HL-60/S4 treated with retinoic acid at 250 ng/mL for 4 days and 3 days (cell line): Measurements from ENCODE around the gene RBBP5.

Source experiments
- in situ Hi-C: fragments of 300-500 bp; cut with MboI; formaldehyde crosslinking; loops from 2 replicates; pipeline ENCODE4 v1.7.0; 2022; ENCODE audit warnings: low sequenced_read_pairs

The RBBP5 gene

DNA sequence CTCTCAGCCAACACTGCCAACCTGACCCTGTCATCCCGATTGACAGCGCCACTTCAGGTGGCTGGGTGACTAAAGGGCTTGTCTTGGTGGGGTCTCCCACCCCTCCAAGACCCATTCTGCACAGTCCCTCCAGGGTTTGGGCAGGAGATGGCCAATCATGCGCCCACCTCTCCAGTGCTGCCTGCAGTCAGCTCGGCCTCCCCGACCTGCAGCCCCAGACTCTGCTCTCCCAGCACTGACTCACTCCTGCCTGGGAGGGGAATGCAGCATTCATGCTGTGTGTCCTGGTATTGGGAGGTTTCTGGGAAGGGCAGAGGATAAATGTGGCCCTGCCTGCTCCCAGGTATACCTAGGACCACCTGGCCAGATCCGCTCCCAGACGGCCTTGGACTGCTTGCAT, 47.3 kb downstream of the RBBP5 start:
- in situ Hi-C loops = no loop called here

DNA sequence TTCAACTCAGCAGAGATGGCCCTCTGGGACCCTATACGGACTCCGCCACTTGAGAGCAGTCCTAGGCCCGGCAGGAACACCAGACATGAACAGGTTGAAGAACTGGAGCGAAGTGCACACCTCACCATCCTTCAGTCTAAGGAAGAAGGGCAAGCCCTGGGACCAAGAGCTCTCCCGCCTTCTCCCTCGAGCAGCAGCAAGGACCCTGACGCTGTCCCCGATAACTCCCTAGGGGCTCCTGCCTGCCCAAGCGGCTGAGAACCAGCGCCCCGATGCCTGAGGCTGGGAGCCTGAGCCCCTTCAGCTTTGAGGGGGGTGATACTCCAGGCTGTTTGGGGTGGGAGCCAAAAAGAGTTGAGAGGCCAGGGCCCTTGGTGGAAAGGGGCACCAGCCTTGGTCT, 47.7 kb downstream of the RBBP5 start:
- in situ Hi-C loops = no loop called here

DNA sequence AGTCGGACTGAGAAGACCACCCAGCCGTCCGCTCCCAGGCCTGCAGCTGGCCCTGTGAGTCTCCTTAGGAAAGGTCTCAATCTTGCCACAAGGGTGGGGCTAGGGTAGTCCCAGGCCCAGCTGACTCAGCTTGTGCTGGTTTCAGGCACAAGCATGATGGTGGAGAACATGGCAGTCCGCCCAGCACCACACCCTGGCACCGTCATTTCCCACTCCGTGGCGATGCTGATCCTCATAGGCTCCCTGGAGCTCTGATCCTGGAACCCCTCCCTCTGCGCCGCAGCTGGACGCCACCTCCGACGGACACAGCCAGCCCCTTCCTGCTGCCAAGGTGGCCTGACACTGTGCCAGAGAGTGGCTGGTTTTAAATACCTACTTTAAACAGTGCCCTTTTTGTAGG, 48.3 kb downstream of the RBBP5 start:
- in situ Hi-C loops = no loop called here

DNA sequence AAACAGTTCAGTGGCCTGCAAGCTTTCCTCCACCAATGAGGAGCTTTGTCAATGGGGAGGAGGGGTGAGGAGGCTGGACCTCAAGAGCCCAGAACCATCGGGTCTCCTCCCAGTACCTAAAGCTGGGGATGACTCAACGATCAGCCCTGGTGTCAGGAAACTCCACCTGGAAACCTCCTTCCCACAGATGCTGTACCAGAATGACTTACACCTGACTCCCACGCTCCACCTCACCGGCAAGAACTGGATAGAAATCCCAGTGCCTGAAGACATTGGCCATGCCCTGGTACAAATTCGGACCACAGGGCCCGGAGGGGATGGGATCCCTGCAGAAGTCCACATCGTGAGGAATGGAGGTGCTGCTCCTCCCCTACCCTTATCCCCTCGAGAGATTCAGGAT, 48.9 kb downstream of the RBBP5 start:
- in situ Hi-C loops = no loop called here

DNA sequence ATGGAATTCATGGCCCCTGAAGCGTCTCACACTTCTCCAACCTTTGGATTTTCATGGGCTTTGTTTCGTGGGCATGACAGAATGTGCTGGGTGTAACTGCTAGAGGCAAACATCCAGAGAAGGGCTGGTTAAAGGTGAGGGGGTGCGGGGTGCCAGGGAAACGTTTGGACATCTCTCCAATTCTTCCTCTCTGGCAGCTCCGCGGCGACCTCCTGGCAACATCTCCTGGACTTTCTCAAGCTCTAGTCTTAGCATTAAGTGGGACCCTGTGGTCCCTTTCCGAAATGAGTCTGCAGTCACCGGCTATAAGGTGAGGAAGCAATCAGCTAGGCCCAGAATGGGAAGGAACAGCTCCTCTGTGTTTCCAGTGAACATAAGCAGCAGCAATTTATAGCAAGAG, 49.5 kb downstream of the RBBP5 start:
- in situ Hi-C loops = no loop called here

DNA sequence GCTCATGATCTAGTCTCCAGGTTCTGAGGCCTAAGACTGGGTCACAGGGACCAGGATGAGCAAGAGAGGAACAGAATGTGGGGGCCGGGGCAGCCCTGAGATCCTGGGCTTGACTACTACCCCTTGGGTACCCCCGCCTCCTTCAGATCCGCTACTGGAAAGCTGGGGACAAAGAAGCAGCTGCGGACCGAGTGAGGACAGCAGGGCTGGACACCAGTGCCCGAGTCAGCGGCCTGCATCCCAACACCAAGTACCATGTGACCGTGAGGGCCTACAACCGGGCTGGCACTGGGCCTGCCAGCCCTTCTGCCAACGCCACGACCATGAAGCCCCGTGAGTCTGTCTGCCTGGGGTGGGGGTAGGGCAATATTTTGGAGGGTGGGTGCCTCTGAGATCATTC, 50.0 kb downstream of the RBBP5 start:
- in situ Hi-C loops = no loop called here

DNA sequence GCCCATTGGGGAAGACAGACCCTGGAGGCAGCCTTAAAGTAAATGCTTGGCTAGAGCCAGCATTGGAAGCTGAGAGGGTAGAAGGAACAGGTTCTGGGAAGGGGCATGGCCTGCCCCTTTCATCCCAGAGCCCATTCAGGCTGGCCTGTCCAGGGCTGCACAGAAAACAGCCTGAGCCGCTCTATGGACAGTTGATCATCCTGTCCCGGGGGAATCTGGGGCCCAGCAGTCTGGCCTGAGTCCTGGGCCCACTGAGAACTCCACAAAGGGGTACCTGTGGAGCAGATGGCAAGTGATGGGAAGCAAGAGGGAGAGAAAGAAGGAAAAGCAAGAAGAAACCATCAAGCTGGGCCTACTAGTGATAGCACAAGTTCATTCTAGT, 50.8 kb downstream of the RBBP5 start:
- in situ Hi-C loops = no loop called here

DNA sequence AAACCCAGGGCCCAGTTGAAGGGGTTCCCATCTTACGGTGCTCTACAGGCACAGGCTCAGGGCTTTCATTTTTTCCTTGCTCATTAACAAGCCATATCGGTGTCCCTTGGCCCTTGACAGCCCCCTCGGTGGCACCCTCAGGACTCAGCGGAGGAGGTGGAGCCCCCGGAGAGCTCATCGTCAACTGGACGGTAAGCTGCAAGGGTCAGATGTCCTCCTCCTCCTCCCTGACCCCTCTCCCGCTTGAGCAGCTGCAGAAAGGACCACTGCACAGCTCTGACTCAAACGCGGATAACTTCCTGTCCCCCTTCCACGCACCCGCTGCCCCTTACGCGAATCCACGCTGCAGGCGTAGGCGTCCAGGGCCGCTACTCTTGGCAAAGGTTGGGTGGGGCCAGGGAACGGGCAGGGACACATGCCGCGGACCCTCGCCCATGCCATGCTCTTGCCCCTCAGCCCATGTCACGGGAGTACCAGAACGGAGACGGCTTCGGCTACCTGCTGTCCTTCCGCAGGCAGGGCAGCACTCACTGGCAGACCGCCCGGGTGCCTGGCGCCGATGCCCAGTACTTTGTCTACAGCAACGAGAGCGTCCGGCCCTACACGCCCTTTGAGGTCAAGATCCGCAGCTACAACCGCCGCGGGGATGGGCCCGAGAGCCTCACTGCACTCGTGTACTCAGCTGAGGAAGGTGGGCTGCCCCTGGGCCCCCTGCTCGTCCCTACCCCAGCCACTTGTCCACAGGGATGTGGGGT, 52.2 kb downstream of the RBBP5 start:
- in situ Hi-C loops = no loop called here

DNA sequence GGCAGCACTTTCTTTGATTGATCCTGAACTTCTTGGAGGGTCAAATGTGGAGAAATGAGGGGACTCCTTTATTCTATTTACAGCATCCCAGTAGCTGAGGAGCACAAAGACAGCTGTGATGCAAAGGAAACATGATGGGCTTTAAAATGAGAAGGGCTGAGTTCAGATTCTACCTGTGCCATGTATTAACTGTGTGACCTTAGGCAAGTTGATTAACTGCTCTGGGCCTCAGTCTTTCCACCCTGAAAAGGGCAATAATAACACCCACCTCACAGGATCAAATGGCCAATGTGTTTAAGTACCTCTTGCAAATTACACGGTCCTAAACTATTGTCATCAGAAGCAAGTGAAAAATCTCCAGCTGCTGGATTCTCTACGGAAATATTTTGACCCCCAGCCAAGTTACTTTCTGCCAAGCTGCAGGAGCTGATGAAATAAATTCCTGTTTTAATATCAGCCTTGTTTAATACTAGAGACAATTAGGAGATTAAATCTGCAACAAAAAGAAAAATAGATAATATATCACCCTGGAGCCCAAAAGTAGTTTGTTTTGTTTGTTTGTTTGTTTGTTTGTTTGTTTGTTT, 53.2 kb downstream of the RBBP5 start:
- in situ Hi-C loops = no loop called here

DNA sequence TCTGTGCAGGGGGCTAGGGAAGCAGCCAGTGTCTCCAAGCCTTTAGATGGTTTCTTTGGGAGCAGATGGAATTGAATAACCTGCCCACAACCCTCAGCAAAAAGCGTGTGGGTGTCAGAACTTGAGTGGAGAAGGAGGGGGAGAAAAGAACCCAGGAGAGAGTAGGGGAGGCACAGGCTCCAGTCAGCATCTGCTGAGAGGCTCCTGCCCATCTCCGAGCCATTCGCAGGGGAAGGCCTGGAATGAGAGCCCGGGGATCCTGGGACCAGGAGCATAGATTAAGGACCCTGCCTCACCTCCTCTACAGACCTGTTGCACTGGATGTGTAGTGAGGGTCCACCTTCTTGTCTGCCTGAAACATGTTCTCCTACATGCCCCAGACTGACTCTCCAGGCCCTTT, 53.8 kb downstream of the RBBP5 start:
- in situ Hi-C loops = no loop called here

DNA sequence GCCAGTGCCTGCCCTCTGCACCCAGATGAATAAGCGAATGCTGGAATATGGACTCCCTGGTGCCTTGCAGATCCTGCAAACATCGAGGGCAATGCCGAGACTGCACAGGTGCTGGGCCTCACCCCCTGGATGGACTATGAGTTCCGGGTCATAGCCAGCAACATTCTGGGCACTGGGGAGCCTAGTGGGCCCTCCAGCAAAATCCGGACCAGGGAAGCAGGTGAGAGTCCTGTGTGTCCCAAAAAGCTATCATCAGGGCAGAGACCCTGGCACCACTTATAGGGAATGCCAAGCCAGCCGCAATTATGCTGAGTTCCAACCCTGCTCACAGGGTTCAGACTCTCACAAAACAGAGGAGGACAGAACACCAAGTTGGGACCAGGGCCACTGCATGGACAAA, 54.7 kb downstream of the RBBP5 start:
- in situ Hi-C loops = no loop called here

DNA sequence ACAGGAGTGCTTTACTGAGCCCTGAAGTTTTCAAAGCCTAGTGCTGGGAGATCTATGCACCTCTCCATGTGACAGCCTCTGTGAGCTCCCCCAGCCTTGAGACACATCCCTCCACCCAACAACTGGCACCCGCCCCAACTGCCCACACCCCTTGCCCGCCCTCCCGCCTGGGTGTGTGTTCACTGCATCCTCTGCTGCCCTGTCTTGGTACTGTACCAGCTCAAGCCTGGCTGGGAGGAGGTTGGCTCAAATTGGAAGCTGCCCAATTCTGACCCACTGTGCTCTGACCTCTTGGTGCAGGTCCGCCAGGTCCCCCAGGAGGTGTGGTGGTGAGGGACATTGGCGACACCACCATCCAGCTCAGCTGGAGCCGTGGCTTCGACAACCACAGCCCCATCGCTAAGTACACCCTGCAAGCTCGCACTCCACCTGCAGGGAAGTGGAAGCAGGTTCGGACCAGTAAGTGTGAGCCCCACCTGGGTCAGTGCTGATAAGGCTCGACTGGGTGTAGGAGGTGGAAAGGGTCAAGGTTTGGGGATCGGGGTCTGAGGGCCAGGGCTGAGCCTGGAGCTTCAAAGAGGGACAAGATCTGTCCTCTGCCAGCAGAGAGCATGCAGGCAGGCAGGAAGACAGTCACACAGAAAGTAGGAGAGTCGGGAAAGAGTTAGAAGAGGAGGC, 55.5 kb downstream of the RBBP5 start:
- in situ Hi-C loops = no loop called here

DNA sequence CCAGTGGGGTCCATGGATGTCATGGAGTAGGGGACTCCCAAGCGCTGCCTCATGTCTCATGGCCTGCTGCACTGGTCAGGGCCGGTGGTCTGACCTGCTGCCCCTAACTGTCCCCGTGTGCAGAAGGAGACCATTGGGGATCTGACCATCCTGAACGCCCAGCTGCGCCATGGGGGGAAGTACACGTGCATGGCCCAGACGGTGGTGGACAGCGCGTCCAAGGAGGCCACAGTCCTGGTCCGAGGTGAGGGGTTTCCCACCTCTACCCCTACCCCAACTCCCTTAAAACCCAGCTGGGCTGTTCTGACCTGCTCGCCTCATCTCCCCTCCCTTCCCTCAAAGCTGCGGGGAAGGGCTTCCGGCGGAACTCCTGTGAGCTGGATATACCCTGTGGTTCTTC, 56.1 kb downstream of the RBBP5 start:
- in situ Hi-C loops = no loop called here

DNA sequence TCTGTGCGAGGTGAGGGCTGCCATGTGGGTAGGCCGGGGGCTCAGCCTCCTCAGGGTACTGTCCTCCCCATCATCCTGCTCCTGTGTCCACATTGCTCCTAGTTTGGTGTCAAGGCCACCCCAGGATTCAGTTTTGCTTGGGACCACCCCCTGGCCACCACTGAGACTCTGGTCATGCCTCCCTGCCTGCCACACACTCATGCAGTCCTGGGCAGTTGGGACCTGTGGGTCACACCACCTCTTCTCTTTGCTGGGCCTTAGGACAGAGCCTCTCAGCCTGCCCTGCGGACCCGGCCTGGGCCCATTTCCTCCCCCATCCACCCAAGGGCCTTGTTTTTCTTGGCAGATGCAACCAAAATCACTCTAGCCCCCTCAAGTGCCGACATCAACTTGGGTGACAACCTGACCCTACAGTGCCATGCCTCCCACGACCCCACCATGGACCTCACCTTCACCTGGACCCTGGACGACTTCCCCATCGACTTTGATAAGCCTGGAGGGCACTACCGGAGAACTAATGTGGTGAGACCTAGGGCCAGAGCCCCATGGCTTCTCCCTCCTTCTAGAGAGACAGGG, 56.9 kb downstream of the RBBP5 start:
- in situ Hi-C loops = no loop called here

DNA sequence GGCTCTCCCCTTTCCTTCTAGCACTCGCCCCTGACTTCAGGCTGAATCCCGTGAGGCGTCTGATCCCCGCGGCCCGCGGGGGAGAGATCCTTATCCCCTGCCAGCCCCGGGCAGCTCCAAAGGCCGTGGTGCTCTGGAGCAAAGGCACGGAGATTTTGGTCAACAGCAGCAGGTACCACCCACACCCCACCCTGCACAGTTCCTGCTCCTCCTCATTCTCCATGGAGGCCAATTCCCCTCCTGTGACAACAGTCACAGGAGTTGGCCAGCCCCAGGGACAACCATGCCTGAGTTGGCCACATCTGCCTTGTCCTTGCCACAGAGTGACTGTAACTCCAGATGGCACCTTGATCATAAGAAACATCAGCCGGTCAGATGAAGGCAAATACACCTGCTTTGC, 57.5 kb downstream of the RBBP5 start:
- in situ Hi-C loops = no loop called here

DNA sequence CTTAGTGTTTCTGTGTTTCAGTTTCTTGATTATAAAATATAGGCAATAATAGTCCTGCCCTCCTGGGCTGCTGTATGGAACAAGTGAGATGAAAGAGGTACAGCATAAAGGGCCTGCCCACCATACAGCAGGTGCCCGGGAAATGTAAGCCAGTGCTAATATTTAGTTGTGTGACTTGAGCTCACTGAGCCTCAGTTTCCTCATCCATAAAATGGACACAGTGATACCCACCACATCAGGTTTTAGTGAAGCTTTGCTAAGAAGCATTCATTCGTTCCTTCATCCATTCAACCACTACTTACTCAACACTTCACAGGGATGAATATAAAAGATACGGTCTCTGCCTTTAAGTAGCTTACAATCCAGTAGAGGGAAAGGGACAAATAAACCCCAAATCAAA, 58.9 kb downstream of the RBBP5 start:
- in situ Hi-C loops = no loop called here

DNA sequence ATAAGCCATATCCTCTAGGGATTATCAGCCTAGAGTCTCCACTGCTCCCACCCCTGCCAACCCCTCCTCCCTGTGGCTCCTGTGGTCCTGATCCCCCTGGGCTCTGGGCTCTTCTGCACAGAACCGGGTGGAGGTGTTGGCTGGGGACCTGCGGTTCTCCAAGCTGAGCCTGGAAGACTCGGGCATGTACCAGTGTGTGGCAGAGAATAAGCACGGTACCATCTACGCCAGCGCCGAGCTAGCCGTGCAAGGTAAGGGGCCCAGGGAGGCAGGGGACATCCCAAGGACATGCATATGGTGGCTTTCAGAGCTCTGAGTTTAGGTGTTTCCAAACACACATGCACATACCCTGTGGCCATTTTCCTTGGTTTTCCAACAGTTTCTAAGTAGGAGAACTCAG, 59.5 kb downstream of the RBBP5 start:
- in situ Hi-C loops = no loop called here

DNA sequence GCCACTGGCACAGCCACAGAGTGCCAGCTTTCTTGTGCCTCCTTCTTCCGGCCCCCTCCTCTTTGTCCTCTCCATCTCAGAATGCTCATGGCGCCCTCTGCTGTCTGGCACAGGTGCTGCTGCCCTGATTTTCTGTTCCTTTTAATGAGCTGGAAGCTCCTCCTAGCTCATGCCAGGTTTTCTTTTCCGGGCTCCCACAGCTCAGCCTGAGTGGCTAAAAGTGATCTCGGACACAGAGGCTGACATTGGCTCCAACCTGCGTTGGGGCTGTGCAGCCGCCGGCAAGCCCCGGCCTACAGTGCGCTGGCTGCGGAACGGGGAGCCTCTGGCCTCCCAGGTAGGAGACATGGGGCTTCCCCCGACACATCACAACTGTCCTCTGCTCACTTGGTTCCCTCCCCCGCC, 60.1 kb downstream of the RBBP5 start:
- in situ Hi-C loops = no loop called here

DNA sequence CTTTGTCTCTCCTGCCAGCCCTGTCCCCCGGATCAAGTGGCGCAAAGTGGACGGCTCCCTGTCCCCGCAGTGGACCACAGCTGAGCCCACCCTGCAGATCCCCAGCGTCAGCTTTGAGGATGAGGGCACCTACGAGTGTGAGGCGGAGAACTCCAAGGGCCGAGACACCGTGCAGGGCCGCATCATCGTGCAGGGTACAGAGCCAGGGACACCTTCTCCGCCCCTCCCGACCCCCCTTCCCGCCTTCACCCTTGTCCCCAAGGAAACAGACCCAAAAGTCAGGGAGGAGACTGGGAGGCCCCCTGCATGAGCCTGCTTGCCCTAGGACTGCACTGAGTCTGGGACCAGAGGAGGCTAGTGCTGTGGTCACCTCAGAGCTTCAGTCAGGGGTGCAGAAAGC, 60.6 kb downstream of the RBBP5 start:
- in situ Hi-C loops = no loop called here

DNA sequence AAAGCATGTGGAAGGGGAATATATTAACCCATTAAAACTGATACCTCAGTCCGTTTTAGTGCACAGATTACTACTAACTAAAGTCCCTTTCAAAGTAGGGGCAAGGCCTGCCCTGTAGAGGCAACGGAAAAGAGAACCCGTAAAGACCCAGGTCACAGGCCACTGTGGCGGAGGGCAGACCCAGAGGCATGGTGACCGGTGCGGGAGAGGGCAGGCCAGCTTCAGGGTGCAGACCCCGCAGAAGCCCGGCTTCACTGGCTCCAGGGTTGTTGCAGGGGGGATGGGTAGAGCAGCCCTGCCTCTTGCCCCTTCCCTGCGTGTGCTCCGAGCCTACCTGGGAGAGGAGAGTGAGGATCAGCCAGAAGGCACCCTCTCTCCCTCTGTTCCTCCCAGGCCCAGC, 61.0 kb downstream of the RBBP5 start:
- in situ Hi-C loops = no loop called here

DNA sequence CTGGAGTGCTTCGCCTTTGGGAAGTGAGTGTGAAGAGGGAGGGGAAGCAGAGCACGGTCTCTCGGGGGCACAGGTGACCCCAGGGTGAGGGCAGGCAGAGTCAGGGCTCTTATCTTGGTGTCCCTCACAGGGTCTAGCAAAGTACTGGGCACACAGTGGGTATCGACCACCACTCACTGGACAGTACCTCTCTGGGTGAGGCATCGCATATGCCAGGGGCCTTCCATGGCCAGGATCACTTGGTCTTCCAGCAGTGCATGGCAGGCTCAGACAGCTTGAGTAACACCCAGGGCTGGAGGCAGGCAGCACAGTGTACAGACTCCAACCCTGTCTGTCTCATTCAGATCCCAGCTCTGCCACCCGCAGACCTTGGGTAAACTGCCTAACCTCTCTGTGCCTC, 62.1 kb downstream of the RBBP5 start:
- in situ Hi-C loops = no loop called here

DNA sequence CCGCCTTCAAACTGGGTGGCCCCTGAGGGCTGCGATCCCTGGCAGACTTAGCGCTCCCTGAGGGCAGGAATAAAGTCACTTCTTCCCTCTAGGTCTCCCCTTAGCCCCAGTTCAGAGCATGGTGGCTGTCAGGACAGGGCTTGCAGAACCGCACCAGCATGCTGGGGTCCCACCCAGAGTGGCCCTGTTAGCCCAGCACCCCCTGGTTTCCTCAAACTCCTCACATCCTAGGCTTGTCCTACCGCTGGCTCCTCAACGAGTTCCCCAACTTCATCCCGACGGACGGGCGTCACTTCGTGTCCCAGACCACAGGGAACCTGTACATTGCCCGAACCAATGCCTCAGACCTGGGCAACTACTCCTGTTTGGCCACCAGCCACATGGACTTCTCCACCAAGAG, 62.9 kb downstream of the RBBP5 start:
- in situ Hi-C loops = no loop called here
